ENCODE data around the gene POC1A. TPM values are rescaled to one million over a fixed set of nuclear protein-coding genes. Genes with fewer than 3 reads are reported as not detected.
A peak's percentile ranks its signal among the peaks of the same experiment; 100 is the strongest.

POC1A gene
- total and polyA plus RNA-seq, 10 of the 15 experiments (the other 5 are each of a cell fraction or from before 2014, with no cell fraction given) = 8.5 to 49.8 (median 23.5) TPM

GRCh38 chr3:52144034-52144795, 10.0 kb downstream of the POC1A start (continued):
- TF ChIP-seq ZNF592 (IDR thresholded peaks at IDR 0.05) = 0 out of 2 replicates have a peak, but pooled peaks have one; percentile 60
- no peak for TF ChIP-seq CBX5 (IDR thresholded peaks at IDR 0.05; ENCODE audit: low read depth)
- no peak for TF ChIP-seq NKRF (conservative IDR thresholded peaks at IDR 0.05)
- no peak for TF ChIP-seq DPF2 (IDR thresholded peaks at IDR 0.05)
- TF ChIP-seq RUNX3 (IDR thresholded peaks at IDR 0.05; ENCODE audit: low read length) = peak; percentile 85
- no peak for TF ChIP-seq ETV6 (conservative IDR thresholded peaks at IDR 0.05 in 1 of 2, IDR thresholded peaks at IDR 0.05 in 1 of 2; ENCODE audit: borderline replicate concordance in 1 of 2, low read depth in 1 of 2)
- TF ChIP-seq MLLT1 (IDR thresholded peaks at IDR 0.05) = peak; percentile 30; the same call in 1 of the 2 replicates
- TF ChIP-seq CHD1 (IDR thresholded peaks at IDR 0.05; ENCODE audit: low read depth, low read length) = no peak
- no peak for TF ChIP-seq BMI1 (IDR thresholded peaks at IDR 0.05; ENCODE audit: borderline replicate concordance)
- no peak for TF ChIP-seq EZH2 (IDR thresholded peaks at IDR 0.05; ENCODE audit: borderline replicate concordance, control insufficient read depth, low read depth, low read length)
- TF ChIP-seq SREBF1 (IDR thresholded peaks at IDR 0.05; ENCODE audit: low read length) = no peak
- TF ChIP-seq CBX3 (IDR thresholded peaks at IDR 0.05; ENCODE audit: borderline replicate concordance, low read depth) = no peak
- TF ChIP-seq CBFB (IDR thresholded peaks at IDR 0.05; ENCODE audit: low read depth) = peak; percentile 50; the same call in 1 of the 2 replicates
- TF ChIP-seq KLF5 (IDR thresholded peaks at IDR 0.05; ENCODE audit: partially characterized antibody) = no peak
- peak; percentile 28 for TF ChIP-seq SKIL (IDR thresholded peaks at IDR 0.05; ENCODE audit: low read depth, poor library complexity, severe bottlenecking)
- TF ChIP-seq ZZZ3 (IDR thresholded peaks at IDR 0.05; ENCODE audit: control insufficient read depth, insufficient read length, low read depth) = no peak
- peak; percentile 55; the same call in 1 of the 3 replicates for TF ChIP-seq POU2F2 (IDR thresholded peaks at IDR 0.05; ENCODE audit: borderline replicate concordance, low read depth, low read length)

All from GM12878 (cell line).